OCI-M1 (cell line): ENCODE measurements around the gene CALM1.

Experiments used
- DNase-seq: peaks from one replicate; lab custom pipeline; 2025; lab: John Stamatoyannopoulos, UW

CALM1 gene

GRCh38 chr14:90443161-90444076, 46.6 kb downstream of the CALM1 start:
- DNase-seq: no peak

GRCh38 chr14:90444077-90444696, 47.4 kb downstream of the CALM1 start:
- no peak for DNase-seq

GRCh38 chr14:90445011-90445410, 48.2 kb downstream of the CALM1 start:
- no peak for DNase-seq

GRCh38 chr14:90446405-90446804, 49.6 kb downstream of the CALM1 start:
- DNase-seq: no peak

GRCh38 chr14:90447720-90448497, 51.1 kb downstream of the CALM1 start:
- peak; percentile 18 for DNase-seq

- DNase-seq: peak; percentile 31
Observed at GRCh38 chr14:90449411-90449810, 52.6 kb downstream of the CALM1 start.

- no peak for DNase-seq
Observed at GRCh38 chr14:90450151-90450550, 53.3 kb downstream of the CALM1 start.

GRCh38 chr14:90450667-90451066, 53.8 kb downstream of the CALM1 start:
- no peak for DNase-seq

- no peak for DNase-seq
Observed at GRCh38 chr14:90451443-90451842, 54.6 kb downstream of the CALM1 start.

GRCh38 chr14:90451961-90452360, 55.1 kb downstream of the CALM1 start:
- peak; percentile 18 for DNase-seq

- DNase-seq: no peak
Observed at GRCh38 chr14:90452366-90452765, 55.5 kb downstream of the CALM1 start.

GRCh38 chr14:90453401-90453951, 56.6 kb downstream of the CALM1 start:
- DNase-seq: no peak

- peak; percentile 2 for DNase-seq
Observed at GRCh38 chr14:90454041-90455000, 57.5 kb downstream of the CALM1 start.

GRCh38 chr14:90455100-90455571, 58.3 kb downstream of the CALM1 start:
- DNase-seq: no peak

GRCh38 chr14:90456551-90456950, 59.7 kb downstream of the CALM1 start:
- no peak for DNase-seq

- no peak for DNase-seq
Observed at GRCh38 chr14:90457186-90457585, 60.4 kb downstream of the CALM1 start.
